GM21786 (cell line): ENCODE data around the gene RANBP10.
"Not testable (repeated sequence)": the region's sequence is repeated elsewhere in the genome, so short reads cannot be mapped to it uniquely, and the experiment has no call there.

ENCODE experiments used
- ATAC-seq: cut with Tn5 transposase; IDR thresholded peaks from one replicate; pipeline ENCODE4 v1.9.1; 2021; ENCODE audit not compliant: unreplicated experiment

RANBP10 gene

DNA sequence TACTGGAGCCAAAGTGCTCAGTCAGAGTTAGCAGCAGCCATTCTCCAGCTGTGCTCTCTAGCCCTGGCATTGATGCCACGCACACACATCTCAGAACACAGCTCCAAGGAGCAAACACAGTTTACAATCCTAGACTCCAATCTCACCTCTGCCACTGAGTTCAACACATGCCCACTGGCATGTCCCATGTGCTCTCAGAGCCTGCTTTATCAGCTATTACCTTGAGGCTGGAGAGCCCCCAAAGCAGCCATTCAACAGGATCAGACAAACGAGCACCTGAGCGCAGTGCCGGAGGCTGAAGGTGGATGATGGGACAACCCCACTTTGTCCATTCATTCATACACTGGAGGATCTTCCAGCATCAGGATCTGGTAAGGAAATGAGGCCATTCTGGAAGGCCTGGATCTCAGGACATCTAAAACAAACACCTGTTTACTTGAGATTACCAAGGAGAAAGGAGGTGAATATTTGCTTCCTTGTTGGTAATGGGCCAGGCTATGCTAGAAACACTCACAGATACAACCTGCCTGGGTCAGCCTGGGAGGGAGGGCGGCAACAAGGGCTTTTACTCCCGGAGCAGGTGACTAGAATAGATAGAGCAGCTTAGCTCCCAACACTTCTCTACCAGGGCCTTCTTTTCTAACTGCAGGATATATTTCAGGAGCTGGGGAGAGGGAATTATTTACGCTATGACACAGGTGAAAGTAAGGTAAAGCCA, 25.4 kb downstream of the RANBP10 start:
- no peak for ATAC-seq

DNA sequence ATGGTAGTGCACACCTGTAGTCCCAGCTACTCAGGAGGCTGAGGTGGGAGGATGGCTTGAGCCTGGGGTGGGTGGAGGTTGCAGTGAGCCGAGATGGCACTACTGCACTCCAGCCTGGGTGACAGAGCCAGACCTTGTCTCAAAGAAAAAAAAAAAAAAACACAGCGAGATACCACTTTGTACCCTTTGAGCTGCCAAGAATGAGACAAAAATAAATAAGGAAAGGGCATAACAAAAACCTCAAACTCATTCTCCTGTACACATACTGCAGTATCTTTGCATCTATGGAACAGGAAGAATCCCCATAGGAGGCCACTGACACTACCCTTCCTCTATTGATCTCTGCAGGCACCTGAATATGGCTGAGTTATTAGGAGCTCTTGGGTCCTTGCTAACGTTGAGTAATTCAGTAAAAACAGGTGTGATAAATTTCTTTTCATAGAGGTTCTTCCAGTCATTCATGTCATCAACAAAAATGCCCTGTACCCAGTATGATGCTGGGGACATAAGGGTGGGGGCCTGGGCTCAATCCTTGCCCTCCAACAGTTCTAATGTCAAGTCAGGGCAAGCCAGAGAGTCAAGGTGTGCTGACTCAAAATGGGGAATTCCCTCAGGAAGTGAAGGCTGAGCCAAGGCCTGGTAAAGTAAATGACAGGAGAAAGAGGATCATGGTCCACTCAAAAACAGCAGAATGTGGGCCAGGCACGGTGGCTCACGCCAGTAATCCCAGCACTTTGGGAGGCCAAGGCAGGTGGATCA, 26.9 kb downstream of the RANBP10 start:
- ATAC-seq: no peak

DNA sequence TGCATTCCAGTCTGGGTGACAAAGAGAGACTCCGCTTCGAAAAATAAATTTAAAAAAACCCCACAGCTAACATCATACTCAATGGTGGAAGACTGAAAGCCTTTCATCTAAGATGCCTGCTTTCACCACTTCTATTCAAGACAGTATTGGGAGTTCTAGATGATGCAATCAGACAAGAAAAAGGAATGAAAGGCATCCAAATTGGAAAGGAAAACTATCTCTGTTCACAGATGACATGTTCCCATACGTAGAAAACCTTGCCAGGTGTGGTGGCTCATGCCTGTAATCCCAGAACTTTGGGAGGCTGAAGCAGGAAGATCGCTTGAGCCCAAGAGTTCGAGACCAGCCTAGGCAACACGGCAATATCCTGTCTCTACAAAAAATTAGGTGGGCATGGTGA, 31.1 kb downstream of the RANBP10 start:
- ATAC-seq: no peak

DNA sequence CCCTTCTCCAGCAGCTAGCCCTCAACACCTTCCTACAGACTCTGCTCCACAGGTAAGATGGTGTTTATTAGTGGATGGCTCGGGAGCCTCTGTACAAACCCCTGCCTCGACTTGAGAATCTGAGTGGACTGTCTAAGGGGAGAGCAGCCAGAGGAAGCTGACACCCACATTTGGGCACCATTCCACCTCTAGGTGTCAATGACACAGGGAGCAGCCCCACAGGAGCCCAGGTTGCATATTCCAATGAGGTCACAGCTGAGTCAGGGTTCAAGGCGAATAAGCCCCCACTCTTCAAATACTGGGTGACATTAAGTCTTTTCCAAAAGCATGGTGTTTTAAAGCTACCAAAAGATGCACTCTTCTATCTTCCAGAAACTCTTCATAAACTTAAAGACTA, 31.9 kb downstream of the RANBP10 start:
- ATAC-seq: no peak

DNA sequence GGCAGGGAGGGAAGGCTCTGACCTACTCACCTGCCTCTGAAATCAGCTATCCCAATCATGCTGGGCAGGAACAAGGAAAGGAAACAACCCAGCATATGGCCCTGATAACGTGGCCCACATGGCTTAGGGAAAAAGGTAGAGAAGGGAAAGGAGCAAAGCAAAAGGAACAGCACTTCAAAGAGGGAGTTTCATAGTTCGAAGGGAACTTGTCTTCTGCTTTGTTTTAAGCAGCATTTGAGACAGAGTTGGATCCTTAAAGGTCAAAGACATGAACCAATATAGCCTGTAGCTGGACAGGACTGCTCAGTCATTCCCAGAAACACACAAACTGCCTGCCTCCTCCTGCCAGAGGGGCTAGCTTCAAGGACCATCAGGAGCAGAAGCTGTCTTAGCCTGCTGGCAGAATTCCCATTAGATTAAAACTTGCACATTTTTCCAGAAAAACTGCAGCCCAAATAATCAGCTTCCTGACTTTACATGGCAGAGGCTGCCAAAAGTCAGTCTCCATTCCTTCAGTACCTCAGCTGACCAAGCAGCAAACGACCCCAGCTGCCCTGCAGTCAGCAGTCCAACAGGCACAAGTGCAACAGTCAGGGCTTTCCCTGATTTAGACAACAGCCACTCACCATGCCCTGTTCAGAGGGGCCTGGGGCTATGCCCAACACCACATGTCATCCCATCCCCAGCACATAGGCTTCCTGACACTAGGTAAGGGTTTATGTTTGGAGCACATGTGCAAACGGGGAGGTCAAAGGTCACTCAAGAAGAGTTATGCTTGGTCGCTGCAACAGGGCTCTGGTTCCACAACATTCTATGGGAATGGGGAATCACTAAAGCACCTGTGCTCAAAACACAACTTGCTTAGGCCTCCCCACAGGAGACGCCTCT, 32.5 kb downstream of the RANBP10 start:
- ATAC-seq: no peak

DNA sequence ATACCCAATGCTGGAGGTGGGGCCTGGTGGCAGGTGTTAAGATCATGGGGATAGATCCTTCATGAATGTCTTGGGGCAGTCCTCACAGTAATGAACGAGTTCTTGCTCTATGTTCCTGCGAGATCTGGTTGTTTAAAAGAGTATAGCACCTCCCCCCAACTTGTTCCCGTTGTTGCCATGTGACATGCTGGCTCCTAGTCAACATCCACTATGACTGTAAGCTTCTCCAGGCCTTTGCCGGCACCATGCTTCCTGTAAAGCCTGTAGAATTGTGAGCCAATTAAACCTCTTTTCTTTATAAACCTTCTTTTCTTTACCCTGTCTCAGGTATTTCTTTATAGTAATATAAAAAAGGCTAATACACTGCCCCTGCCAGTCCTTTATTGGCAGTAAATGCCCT, 33.3 kb downstream of the RANBP10 start:
- no peak for ATAC-seq

DNA sequence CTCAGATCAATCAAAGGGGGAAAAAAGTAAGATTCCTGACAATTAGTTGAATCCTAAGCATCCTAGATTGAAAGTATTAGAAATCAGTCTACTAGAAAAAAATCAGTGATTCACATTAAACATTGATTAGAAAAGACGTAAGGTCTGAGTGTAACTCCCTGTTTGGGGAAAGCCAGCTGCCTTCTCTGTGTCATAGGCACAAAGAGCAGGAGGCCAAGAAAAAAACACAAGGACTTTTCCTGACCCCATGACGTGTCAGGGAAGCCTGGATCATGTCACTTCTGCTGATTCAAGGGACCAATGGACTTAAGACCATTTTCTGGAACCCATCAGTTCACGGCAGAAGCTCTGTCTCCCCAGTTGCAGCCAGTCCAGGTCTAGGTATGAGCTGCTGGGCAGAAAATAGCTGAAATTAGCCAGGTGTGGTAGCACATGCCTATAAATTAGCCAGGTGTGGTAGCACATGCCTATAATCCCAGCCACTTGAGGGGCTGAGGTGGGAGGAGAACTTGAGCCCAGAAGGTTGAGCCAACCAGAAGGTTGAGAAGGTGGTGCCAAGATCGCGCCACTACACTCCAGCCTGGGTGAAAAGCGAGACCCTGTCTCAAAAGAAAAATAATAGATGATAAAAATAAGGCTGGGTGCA, 35.9 kb downstream of the RANBP10 start:
- no peak for ATAC-seq

DNA sequence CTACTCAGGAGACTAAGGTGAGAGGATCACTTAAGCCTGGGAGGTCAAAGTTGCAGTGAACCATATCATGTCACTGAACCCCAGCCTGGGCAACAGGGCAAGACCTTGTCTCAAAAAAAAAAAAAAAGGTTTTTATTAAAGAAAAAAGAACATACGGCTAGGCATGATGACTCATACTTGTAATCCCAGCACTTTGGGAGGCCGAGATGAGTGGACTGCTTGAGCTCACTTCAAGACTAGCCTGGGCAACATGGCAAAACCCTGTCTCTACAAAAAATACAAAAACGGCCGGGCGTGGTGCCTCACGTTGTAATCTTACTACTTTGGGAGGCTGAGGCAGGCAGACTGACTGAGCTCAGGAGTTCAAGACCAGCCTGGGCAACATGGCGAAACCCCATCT, 38.4 kb downstream of the RANBP10 start:
- ATAC-seq: no peak

DNA sequence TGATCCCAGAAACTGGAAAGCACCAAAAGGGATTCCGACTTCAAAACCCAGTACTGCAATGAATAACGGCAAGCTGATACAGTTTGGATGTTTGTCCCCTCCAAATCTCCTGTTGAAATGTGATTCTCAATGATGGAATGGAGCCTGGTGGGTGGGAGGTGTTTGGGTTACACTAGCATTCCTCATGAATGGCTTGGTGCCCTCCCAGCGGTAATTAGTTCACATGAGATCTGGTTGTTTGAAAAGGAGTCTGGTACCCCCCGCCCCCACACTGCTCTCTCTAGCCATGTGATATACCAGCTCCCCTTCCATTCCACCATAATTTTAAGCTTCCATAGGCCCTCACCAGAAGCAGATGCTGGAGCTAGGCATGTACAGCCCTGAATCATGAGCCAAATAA, 40.1 kb downstream of the RANBP10 start:
- no peak for ATAC-seq

DNA sequence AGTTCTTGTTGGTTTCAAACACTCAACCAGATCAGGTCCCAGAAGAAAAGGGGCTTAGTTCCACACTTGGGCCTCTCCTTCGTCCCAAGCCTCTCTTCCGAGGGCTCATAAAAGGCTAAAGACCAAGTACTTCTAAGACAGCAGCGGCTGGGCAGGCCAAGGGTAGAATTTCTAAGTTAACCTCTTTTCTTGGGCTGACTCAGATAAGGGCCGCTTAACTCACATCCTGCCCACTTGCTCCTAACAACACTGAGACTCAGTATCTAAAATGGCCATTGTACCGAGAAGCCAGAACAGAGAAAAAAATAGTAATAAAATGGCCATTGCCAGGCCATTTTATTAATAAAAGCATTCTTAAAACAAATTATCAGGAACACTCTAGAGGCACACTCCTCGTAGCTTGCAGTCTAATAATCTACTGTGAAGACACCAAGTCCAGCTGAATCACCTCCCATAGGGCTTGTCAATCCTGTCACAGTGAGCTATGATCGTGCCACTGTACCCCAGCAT, 42.1 kb downstream of the RANBP10 start:
- ATAC-seq: no peak

DNA sequence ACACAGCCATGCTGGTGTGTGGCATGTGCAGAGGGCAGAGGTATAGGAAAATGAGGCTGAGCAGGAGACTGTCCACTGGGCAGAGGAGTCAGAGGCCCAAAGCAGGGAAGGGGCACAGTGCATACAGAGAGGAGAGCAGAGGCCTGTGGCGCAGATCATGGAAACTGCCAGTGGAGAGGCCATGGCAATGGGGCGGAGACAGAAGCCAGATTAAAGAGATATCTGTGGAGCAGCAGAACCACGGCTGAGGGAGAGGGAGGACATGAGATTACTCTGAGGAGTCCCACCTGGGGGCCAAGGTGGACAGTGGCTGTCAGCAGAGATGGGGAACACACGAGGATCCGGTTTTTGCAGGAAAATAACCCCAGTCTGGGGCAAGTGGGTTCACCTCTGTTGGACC, 43.3 kb downstream of the RANBP10 start:
- no peak for ATAC-seq

DNA sequence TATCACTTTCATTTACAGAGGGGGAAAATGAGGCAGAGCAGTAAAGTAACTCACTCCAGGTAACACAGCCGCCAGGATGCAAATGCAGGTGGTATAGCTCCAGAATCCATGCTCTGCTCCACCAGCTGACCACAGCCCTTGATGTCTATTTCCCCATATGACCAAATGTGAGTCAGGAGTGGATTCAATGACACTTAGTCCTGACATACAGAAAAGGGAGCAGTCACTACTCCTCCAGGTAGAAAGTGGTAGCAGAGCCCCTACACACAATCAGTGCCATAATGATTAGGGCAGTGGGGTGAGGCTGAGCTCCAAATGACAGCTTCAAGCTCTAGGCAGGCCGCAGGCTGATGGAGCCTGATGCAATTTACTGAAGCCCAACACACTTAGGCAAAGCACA, 44.0 kb downstream of the RANBP10 start:
- ATAC-seq: no peak

DNA sequence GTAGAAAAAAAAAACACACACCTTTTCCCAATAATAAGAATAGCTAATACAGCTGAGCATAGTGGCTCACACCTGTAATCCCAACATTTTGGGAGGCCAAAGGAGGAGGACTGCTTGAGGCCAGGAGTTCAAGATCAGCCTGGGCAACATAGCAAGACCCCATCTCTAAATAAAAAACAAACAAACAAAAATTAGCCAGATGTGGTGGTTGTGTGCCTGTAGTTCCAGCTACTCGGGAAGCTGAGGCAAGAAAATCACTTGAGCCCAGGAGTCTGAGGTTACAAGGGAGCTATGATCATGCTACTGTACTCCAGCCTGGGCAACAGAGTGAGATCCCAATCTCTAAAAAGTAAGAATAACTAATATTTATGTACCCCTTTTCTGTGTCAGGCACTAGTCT, 44.4 kb downstream of the RANBP10 start:
- ATAC-seq: no peak

DNA sequence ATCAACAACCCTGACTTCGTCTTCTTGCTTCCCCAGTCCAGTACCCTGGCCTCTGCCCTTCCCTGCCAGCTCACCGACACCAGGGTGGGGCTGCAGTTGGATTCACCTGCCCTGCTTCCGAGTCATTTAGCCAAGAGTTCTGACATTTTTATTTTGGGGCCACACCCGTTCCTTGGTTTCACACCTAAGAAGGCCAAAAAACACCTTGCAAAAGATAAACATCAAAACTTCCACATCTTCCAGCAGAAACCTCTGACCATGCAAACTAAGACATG, 45.5 kb downstream of the RANBP10 start:
- ATAC-seq: no peak

DNA sequence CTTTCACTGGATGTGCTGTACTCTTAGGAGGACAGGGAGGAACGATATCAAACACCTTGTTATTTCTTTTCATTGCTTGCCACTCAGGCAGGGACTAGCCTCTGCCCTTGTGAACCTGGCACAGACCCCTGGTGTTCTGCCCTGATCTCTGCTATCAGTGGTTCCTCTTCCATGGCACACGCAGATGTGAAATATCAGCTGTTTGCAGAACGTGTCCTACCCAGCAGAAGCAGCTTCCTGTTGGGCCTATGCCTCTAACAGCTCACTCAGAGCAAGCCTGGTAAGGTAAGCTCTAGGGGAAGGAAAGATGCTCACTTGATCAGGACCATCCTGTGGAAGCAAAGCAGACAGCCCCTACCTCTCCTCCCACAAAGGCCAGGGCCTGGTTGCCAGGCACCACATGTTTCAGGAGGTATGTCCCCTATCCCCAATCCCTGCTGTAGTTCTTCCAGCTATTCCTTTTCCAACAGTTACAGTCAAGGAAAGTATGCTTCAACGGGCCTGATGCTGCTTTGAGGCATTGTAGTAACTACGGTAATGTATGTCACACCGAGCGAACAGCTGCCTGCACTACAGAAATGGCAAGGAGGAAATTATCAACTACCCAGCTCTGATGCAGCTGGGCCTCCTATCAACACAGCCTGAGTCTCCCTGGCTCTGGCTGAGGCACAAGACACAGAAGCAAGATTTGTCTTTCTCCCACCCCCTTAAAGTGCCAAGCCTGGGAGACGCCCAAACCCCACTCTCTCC, 46.0 kb downstream of the RANBP10 start:
- no peak for ATAC-seq

DNA sequence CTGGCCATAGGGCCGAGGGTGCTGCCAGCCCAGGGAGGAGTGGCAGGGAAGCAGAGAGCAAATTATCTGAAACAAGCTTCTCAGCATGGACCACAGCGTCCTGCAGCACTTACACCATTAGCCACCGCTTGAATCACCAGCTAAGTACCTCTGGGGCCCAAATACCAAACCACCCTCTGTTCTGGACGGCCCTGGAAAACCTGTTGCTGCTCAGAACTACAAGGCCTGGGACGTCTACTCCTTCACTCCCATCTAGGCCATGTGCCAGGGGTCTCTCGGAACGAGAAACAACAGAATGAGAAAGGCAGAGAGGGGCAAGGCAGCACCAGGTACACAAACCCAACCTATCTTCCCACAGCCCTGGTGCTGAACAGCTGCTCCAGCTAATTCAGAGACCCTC, 47.4 kb downstream of the RANBP10 start:
- ATAC-seq: no peak

DNA sequence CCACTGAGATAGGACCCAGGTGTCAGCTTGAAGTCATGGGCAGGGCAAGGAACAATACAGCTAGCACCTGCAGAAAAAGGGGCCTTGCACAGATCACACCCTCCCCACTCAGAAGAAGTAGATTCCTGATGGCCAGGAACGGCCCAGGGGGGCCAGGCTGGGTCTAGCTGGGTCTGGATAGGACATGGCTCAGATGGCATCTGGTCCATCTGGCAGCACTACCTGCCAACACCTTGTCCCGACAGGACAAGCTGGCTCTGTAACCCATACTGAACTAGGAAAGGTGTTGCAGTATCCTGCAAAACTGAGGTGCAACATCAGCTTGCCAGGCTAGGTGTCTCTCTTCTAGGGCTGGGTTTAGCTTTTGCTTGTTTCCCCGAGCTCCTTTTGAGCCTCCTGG, 48.4 kb downstream of the RANBP10 start:
- ATAC-seq: no peak

DNA sequence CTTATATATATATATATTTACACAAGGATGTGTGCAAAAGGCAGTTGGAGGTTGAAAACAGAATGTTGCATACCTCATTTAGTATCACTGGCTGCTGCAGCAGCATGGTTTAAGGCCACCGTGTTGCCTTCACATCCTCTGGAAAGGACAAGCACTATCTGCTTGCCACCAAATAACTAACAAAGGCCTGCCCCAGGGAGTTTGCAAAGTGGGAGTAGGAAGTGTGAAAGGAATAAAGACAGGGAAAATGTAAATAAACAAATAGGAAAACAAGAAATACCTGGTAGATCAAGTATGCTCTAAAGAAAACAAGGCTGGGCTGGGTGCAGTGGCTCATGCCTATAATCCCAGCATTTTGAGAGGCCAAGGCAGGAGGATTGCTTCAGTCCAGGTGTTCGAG, 53.7 kb downstream of the RANBP10 start:
- ATAC-seq: no peak

DNA sequence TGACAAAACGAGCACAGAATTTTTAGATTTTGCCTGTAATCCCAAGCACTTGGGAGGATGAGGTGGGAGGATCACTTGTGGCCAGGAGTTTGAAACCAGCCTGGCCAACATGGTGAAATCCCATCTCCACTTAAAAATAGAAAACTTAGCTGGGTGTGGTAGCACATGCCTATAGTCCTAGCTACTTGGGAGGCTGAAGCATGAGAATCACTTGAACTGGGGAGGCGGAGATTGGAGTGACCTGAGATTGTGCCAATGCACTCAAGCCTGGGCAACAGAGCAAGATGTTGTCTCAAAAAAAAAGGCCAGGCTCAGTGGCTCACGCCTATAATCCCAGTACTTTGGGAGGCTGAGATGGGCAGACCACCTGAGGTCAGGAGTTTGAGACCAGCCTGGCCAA, 55.0 kb downstream of the RANBP10 start:
- not testable (repeated sequence) for ATAC-seq

DNA sequence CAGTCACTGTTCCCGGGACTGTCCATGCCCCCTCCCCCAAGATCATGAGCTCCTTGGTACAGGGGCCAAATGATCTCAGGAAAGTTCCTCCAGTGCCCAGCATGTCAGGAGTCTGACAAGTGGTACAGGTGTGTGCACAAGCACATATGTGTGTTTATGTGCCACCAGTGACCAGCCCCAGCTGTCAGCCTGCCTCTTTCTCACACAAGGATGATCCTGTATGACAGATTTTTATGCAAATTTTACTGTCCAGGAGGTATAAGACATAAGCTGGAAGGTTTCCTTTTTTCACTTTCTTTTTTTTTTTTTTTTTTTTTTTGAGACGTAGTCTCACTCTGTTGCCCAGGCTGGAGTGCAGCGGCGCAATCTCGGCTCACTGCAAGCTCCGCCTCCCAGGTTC, 55.9 kb downstream of the RANBP10 start:
- peak; percentile 75 for ATAC-seq
